Stimulated activated CD4-positive, alpha-beta T cell treated with anti-CD3 and anti-CD28 coated beads, TNF-alpha, amount 100 ng/mL, for 48 hours (primary cell): Measurements from ENCODE around the gene LPIN1.
"Not testable (repeated sequence)": the region's sequence is repeated elsewhere in the genome, so short reads cannot be mapped to it uniquely, and the experiment has no call there.

Experiments used
- DNase-seq, 3 donors: peaks; one replicate each; pipeline ENCODE4 v3.0.0-alpha.2; 2020; ENCODE audit warnings: low read depth in 3 of 3

LPIN1 gene

DNA sequence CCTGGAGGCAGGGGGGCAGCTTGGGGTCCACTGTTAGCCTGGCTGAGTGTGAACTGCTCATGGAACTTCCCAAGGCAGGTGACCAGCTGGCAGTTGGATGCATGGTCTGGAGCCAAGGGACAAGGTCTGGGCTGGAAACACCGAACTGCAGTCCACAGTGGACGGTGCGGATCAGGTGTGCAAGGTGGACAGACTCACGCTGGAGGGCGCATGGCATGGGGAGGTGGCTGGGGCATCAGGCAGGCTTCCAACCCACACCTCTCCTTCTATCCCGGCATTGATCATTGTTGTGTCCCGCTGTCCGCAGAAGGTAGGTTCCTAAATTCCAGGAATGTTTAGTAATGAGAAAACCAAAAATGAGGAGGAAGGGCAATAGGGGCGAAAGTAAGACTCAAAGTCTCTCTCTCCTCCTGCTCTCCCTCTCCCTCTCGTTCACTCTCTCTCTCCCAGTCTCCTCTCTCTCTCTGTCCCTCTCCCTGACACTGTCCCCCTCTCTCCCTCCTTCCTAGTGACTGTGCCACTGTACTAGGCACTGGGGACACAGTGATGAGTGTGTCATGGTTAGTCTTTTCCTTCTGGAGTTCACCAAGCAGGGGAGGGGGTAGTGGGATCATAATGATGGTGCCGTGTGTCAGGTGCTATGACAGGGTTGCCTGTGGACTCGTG lies 30.3 kb upstream of the LPIN1 start:
- no peak for DNase-seq

DNA sequence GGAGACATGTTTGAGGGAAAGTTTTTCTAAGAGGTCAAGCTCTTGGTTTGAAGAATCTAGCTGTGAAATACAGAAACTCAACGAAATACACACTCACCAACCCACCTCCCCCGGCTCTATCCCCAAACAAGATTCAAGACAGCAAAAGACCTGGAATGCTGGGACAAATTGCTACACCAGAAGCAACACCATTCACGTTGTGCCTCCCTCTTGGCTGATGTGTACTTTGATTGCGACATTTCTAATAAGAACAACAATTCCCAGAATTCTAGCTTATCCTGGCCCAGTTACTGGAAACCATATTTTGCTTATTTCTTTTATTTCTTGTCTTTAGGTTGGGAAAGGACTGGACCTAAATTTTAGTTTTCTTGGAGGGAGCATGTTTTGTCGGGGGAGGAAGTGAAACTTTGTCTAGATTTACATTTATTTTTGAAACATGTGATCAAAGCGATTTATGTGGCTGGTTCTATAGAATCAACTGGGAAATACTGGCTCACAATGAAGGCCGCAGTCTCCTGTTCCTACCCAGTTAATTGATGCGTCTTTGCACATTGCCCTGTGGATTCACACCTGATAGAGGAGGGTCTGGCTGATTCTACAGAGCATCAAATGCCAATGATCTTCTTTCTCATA lies 29.6 kb upstream of the LPIN1 start:
- DNase-seq = no peak

DNA sequence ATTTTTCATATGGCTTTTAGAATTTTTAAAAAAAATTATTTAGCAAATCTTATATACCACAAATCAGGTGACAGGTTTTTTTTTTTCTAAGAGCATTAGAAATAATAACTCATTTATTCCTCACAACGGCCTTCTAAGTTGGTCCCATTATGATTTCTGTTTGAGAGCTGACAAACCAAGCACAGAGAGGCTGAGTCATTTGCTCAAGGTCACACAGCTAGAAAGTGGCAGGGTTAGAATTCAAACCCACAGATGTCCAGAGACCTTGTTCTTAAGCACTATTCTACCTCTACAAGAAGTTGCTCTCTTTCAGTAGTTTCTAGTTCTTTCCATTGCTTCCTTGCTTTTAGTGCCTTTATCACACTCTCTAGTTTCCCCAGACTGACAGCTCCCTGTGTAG lies 28.8 kb upstream of the LPIN1 start:
- no peak for DNase-seq

DNA sequence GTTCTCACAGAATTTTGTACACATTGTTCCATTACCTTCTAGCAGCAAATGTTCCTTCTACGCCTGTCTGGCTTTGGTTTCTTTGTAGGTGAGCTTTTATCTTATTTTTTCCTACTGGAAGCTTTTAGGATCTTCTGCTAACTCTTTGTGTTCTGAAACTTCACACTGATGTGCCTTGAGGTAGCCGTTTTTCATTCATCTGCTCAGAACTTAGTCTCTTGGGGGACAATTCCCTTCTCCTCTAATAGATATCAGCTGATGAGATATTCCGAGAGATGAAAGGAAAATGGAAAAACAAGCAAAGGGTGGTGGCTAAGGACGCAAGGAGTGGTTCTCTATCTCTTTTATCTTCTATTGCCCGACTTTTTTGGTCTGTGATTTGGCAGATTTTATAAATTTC lies 27.8 kb upstream of the LPIN1 start:
- no peak for DNase-seq

DNA sequence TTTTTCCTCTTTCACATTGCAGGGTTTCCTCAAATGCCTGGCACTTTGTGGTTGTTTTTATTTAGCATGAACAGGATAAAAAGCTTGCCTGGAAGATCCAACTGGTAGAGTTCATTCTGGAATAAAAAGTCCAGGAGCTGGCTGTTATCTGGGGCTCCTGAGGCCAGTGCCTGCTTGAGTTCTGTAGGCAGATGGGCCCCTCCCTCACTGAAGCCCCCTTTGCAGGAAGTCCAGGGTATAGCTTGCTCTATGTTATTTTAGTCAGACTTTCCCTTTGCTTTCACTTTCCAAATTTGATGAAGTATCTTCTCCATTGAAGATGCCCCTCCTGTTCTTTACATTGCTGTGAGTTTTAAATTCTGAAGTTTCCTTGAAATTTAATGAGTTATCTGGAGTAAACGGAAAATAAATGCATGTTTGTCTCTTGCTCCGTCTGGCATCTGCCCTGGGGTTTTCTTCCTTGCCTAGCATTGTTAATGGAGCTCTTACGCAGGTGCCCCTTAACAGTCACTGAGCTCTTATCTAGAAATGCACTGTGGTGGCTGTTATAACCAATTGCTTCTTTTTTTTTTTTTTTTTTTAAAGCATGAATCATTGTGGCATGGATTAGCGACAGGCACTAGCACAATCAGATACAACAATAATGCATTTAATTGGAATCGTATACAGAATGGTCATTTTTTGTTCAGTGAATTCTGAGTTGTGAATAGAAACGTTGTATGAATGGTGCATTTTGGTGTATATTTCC lies 27.0 kb upstream of the LPIN1 start:
- DNase-seq = no peak

DNA sequence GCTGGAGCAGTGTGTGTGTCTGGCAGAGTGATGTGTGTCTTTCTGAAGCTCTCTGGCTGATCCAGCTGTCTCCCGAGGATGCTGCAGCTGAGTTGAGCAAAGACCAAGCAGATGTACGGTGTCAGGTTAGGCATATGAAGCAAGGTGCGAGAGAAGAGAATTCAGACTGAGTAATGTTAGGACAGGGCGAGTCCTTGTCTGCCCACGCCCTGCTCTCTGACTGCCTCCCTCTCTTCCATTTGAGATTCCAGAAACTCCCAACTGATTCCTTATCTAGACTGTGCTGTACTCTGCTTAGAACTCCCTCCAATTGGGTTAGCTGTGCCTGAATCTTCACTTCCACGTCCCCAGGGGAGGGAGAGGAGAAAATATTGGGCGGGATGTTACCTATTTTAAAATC lies 25.7 kb upstream of the LPIN1 start:
- DNase-seq = no peak

DNA sequence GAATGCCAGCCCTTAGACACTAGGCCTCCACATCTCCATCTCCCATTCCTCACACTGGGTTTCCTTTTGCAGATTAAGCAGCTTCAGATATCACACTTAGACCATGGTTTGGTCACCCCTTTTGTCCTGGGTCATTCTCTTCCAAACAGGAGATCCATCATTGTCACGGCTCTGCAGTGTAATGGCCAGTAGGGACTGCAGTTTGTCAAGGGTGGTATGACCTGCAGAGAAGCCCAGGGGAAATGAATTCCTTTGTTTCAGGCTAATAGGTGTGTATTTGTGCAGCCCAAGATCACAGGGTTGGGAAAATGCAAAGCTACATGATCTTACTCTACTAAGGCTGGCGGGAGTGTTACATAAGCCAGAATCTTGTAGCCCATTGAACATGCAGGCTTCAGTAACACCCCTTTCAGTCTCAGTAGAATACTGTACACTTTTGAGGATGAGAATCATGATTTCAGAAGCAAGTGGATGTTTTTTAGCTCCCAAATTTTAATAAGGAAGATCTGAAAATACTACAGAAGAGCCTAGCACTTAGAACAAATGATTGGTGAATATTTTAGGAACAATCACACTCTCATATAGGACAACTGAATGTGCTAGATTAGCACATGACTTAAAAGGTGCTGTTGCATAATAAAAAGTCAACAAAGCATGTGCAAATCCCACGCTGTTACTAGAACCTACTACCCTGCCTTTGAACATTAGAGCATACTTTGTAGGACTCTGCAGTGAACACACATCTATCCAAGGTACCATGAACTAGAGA lies 24.0 kb upstream of the LPIN1 start:
- no peak for DNase-seq

DNA sequence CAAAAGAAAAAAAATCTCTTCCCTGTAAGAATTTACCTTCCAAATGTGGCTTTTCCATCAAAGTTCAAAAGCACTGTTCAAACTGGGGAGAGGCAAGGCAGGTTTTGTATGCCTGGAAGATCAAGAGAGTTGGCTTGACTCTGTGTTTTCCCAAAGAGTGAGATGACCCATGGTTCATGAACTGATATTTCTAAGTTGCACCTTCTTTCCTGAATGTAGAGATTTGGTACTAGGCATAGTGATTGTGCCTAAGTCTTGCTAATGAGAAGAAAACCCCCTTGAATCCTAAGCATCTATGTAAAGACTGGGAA lies 23.4 kb upstream of the LPIN1 start:
- DNase-seq = no peak

DNA sequence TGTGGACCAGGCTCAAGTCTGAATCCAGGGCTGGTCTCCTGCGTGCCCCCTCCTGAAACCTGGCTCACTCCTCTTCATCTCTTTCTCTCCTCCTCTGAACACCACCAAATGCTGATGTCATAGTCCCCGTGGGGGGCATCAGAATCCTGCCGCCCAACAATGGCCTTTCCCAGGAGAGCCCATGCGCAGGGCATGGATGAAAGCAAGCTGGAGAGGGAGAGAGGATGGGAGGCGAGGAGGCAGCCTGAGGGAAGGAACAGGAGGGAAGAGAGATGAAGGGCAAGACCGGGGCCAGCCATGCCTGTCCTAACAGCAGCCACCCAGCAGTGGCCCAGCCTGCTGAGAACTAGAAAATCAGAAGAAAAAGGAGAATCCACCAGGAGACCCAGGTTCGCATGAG lies 22.3 kb upstream of the LPIN1 start:
- no peak for DNase-seq

DNA sequence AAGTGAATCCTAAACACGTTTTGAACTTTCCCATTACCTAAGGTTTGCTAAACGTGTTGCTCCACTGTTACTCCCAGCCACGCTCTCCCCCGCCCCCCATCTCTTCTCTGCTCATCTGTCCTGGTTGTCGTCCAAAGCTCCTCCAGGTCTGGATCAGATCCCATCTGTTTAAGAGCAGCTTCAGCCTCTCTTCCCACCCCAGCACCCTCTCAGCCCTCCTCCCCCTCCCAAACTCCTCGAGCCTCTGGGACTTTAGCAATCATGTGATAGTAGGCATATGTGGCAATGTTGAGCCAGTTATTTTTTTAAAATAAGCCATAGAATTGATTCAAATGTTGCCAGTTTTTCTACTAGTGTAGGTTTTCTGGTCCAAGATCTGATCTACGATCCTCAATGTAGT lies 20.0 kb upstream of the LPIN1 start:
- no peak for DNase-seq

DNA sequence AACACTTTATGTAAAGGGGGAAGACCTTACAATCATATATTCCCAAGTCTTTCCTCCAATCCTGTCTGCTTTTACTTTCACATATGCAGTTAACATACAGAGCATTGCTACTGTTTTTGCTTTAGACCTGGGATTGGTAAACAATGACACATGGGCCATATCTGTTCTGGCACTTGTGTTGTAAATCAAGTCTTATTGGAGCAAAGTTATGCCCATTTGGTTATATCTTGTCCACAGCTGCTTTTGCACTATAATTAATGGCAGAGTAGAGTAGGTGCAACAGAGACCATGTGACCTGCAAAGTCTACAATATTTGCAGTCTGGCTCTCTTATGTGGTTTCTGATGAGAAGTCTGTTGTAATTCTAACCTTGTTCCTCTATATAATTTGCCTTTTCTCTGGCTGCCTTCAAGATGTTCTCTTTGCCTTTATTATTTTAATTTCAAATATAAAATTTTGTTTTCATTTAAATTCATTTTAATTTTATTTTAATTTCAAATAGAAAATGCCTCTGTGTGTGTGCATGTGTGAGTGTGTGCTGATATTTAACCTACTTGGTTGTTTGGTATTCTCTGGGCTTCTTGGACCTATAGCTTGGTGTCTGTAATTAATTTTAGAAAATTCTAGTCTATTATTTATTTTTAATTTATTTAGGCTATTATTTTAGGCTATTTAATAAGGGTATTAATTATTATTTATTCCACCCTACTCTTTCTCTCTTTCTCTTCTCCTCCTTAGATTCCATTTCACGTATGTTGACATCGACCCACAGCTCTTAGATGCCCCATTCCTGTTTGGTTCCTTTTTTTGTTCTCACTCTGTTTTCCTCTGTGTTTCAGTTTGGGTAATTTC lies 16.8 kb upstream of the LPIN1 start:
- no peak for DNase-seq

DNA sequence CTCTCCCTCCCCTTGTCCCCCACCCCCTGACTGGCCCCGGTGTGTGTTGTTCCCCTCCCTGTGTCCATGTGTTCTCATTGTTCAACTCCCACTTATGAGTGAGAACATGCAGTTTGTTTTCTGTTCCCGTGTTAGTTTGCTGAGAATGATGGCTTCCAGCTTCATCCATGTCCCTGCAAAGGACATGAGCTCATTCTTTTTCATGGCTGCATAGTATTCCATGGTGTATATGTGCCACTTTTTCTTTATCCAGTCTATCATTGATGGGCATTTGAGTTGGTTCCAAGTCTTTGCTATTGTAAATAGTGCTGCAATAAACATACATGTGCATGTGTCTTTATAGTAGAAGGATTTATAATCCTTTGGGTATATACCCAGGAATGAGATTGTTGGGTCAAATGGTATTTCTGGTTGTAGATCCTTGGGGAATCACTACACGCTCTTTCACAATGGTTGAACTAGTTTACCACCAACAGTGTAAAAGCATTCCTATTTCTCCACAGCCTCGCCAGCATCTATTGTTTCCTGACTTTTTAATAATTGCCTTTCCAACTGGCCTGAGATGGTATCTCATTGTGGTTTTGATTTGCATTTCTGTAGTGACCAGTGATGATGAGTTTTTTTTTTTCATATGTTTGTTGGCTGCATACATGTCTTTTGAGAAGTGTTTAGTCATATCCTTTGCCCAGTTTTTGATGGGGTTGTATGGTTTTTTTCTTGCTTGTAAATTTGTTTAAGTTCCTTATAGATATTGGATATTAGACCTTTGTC lies 15.0 kb upstream of the LPIN1 start:
- not testable (repeated sequence) for DNase-seq

DNA sequence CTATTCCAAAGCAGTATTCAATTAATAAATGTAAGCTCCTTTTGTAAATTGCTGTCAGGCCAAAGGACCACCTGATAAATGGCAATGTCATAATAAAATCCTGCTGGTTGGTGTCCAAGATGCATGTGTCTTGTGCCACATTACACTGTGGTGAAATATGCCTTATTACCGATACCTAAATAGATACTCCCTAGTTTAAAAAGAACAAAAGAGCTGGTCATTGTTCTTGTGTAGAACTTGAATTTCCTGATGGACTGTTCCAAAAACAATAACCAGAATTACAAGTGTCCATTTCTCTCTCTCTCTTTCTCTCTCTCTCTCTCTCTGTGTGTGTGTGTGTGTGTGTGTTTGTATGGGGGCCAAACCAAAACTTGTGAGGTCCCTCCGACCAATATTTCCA lies 13.8 kb upstream of the LPIN1 start:
- no peak for DNase-seq

DNA sequence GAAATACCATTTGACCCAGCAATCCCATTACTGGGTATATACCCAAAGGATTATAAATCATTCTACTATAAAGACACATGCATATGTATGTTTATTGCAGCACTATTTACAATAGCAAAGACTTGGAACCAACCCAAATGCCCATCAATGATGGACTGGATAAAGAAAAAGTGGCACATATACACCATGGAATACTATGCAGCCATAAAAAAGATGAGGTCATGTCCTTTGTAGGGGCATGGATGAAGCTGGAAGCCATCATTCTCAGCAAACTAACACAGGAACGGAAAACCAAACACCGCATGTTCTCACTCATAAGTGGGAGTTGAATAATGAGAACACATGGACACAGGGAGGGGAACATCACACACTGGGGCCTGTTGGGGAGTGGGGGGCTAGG lies 8.6 kb upstream of the LPIN1 start:
- DNase-seq = not testable (repeated sequence)

DNA sequence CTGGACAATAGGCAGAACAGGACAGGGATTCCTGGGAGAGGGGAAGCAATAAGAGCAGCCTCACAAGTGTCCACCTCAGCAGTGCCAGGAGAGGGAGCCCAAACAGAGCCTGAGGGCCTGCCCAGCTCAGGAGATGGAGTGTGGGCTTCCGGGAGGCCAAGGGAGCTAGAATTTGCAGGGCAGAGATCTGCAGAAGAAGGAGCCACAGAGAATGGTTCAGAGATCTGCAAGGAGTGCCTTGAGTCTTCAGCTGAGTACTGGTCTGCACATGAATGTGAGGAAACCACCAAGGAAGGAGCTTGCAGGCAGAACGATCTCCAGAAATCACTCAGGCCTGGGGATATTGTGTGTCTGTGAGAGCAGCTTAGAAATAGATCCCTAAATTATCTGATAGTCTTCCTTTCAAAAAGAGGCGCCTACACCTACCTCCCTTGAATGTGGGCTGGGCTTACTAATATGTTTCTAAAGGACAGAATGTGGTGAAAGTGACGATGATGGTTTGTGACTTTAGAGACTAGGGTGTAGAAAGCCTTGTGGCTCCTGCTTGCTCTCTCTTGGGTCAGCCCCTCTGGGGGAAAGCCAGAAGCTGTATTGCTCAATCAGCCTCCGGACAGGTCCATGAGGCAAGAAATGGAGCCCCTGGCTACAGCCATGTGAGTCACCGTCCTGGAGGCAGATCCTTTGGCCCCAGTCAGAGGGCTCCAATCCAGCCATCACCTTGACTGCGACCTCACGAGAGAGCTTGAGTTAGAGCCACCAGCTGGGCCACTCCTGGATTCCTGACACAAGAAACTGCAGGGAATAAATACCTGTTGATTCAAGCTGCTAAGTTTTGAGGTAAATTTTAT lies 7.6 kb upstream of the LPIN1 start:
- DNase-seq = no peak

DNA sequence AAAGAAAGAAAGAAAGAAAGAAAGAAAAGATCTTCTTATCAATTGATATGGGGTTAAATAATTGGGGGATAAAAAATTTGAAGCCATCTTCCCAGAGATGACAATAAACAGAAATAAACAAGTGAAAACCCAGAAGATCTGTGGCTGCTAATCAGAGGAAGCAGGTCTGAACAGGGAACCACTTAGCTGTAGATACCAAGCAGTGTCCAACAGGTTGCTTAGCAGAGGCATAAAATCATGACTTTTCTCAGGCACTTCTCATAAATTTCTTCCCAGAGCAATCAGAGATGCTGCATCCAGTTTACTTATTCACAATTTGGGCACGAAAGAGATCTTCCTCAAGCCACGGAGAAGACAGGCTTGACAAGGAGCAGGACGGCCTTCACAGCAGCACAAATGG lies 5.7 kb upstream of the LPIN1 start:
- no peak for DNase-seq

DNA sequence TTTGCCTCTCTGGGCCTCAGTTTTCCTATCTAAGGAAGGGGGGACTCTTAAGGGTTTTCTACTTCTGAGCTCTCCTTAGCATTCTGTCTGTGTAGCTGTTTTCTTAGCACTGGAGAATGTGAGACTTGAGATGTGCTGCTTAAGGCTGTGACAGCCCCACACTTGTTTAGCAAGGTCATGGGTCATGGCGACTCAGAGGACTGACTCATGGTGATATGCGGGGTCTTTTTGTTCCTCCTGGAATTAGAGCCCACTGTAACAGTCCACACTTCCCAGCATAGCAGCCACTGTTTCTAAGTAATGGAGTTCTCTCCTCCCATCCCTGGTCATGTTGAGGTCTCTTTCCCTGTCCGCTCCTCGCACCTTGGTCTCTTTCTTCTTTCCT lies 4.1 kb upstream of the LPIN1 start:
- no peak for DNase-seq

DNA sequence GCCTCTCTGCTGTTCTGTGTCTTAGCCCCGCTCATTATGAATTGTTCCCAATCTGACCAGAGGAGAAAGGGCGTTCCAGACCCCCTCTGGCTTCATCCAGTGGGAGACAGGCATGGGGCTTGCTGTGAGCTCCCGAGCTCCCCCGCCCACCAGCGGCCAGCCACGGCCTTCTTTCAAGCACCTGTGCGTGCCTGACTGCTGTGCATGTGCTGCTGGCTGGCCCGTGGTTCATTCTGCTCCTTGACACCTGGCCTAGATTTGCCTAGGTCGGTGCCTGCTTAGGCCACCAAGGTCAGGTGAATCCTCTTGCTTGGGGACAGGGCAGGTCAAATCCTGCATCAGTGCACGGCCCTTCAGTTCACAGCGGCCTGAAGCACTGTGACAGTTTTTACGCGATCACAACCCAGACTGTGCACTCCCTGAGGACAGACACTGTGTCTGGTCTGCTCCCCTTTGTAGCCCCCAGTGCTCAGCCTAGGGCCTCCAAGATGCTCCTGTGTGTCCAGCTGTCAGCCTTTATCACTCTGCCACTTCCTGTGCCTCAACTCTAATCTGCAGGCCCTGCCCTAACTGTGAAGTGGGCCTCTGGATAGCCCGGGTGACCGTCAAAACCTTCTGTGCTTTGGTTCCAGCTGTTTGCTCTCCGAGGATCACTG lies 3.6 kb upstream of the LPIN1 start:
- DNase-seq = no peak

DNA sequence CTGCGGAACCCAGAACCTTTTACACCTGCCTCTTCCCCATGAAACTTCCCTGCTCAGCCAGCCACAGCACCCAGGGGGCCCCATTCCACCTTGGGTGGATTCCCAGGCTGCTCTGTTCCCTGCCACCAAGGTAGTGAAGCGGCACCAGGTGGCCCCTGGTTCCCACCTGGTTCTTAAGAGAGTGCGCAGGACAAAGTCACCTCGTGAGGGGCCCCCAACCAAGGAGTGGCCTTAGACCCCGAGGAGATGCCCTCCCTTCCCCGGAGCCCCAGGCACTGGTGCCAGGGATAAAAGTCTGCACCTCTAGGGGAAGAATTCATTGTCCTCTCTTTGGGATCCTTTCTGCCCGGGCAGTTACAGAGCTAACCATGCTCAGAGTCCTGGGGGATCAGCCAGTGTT lies 3.1 kb upstream of the LPIN1 start:
- DNase-seq = no peak
